H1 (cell line): ENCODE measurements around the gene KTI12. TPM values are rescaled to one million over a fixed set of nuclear protein-coding genes. Genes with fewer than 3 reads are reported as not detected.

Experiments
- CTCF ChIA-PET: fragments of 300-600 bp; sonication (Branson Sonifier 250); formaldehyde crosslinking; loops from one replicate; lab custom pipeline; 2021; ENCODE audit not compliant: partially characterized antibody; lab: Charles Lee
- POLR2A ChIA-PET: fragments of 300-600 bp; sonication (Branson Sonifier 250); formaldehyde crosslinking; loops from one replicate; lab custom pipeline; 2021; ENCODE audit warnings: inconsistent platforms; ENCODE audit not compliant: partially characterized antibody; lab: Charles Lee
- DNase-seq, 2 experiments: peaks; one replicate each; pipeline versions ENCODE4 v3.0.0 to v3.0.0-alpha.2; 2010 to 2022; ENCODE audit warnings: low spot score in 2 of 2, low read depth in 1 of 2, mixed read lengths in 1 of 2
- FAIRE-seq: peaks from 2 replicates; lab custom pipeline; 2011; peaks lifted over from hg19 to GRCh38; lab: Jason Lieb, UNC
- H2AFZ ChIP-seq: 2 replicates; pipeline ENCODE4 v1.8.1; 2012; ENCODE audit warnings: low read length, inconsistent platforms
- H2AK5ac ChIP-seq: 2 replicates; pipeline ENCODE4 v1.6.1; 2013; ENCODE audit warnings: low read depth, low read length
- H2BK120ac ChIP-seq: replicated peaks from 2 replicates; pipeline ENCODE3; 2013; ENCODE audit warnings: low read depth, low read length, inconsistent platforms
- H2BK12ac ChIP-seq: 2 replicates; pipeline ENCODE4 v1.6.1; 2013; ENCODE audit warnings: low read depth, low read length
- H2BK15ac ChIP-seq: 2 replicates; pipeline ENCODE4 v1.6.1; 2013; ENCODE audit warnings: low read length
- H2BK20ac ChIP-seq: 2 replicates; pipeline ENCODE4 v1.6.1; 2013; ENCODE audit warnings: low read length
- H2BK5ac ChIP-seq: 2 replicates; pipeline ENCODE4 v1.6.1; 2013; ENCODE audit warnings: low read depth, low read length
- H3K14ac ChIP-seq: 2 replicates; pipeline ENCODE4 v1.6.1; 2013; ENCODE audit warnings: inconsistent platforms; ENCODE audit not compliant: insufficient read length
- H3K18ac ChIP-seq: 2 replicates; pipeline ENCODE4 v1.6.1; 2013; ENCODE audit warnings: low read length; ENCODE audit errors: extremely low read depth
- H3K23ac ChIP-seq: 2 replicates; pipeline ENCODE4 v1.6.1; 2013; ENCODE audit warnings: inconsistent platforms; ENCODE audit not compliant: insufficient read length
- H3K23me2 ChIP-seq: 2 replicates; pipeline ENCODE4 v1.6.1; 2013; ENCODE audit warnings: low read depth, low read length
- H3K27ac ChIP-seq: 2 replicates; pipeline ENCODE4 v1.6.1; 2011; ENCODE audit warnings: low read depth, low read length, inconsistent platforms
- H3K27me3 ChIP-seq, 4 experiments: replicated peaks in 1 of 4; 1 replicate in 1 of 4; 2 replicates in 3 of 4; pipeline versions ENCODE4 v1.6.1 to v1.8.1; 2011 to 2013; ENCODE audit warnings: low read length in 3 of 4, mild to moderate bottlenecking in 3 of 4, inconsistent platforms in 2 of 4, mixed read lengths in 2 of 4, moderate library complexity in 1 of 4; ENCODE audit not compliant: control insufficient read depth in 3 of 4, insufficient read depth in 3 of 4; ENCODE audit errors: extremely low read depth in 1 of 4
- H3K36me3 ChIP-seq, 4 experiments: 2 replicates each; pipeline versions ENCODE4 v1.6.1 to v1.8.1; 2011 to 2013; ENCODE audit warnings: mild to moderate bottlenecking in 4 of 4, low read length in 3 of 4, moderate library complexity in 2 of 4, control low read depth in 1 of 4, inconsistent platforms in 1 of 4; ENCODE audit not compliant: insufficient read depth in 4 of 4, control insufficient read depth in 2 of 4
- H3K4ac ChIP-seq: replicated peaks from 2 replicates; pipeline ENCODE3; 2013; ENCODE audit warnings: low read length, low read depth, mixed read lengths, inconsistent platforms; ENCODE audit not compliant: insufficient read length
- H3K4me1 ChIP-seq, 4 experiments: replicated peaks in 1 of 4; 1 replicate in 1 of 4; 2 replicates in 3 of 4; pipeline versions ENCODE4 v1.6.1 to v1.8.1; 2011 to 2013; ENCODE audit warnings: low read length in 3 of 4, inconsistent platforms in 2 of 4, mixed read lengths in 1 of 4; ENCODE audit not compliant: insufficient read depth in 4 of 4, control insufficient read depth in 3 of 4
- H3K4me2 ChIP-seq, 2 experiments: 2 replicates each; pipeline versions ENCODE4 v1.6.1 to v1.8.1; 2011 to 2013; ENCODE audit warnings: low read depth in 2 of 2, low read length in 2 of 2, control low read depth in 1 of 2, inconsistent platforms in 1 of 2, mild to moderate bottlenecking in 1 of 2; ENCODE audit not compliant: insufficient read depth in 1 of 2
- H3K4me3 ChIP-seq, 4 experiments: fragments of 200-600, 300-600 bp in 1 of 4; sonication (generic), shearing (Covaris generic), sonication (Bioruptor Twin) in 1 of 4; 2 replicates each; pipeline versions ENCODE4 v1.5.1 to v1.8.1; 2011 to 2016; ENCODE audit warnings: low read length in 4 of 4, low read depth in 3 of 4, control low read depth in 2 of 4, inconsistent platforms in 2 of 4, mild to moderate bottlenecking in 2 of 4, mixed read lengths in 1 of 4, moderate library complexity in 1 of 4; ENCODE audit not compliant: insufficient read depth in 2 of 4; ENCODE audit errors: extremely low read depth in 1 of 4
- H3K56ac ChIP-seq: replicated peaks from 2 replicates; pipeline ENCODE3; 2013; ENCODE audit warnings: low read depth, mild to moderate bottlenecking, mixed read lengths, low read length, inconsistent platforms; ENCODE audit not compliant: insufficient read length
- H3K79me1 ChIP-seq: 2 replicates; pipeline ENCODE4 v1.6.1; 2013; ENCODE audit warnings: low read depth, low read length, control low read depth
- H3K79me2 ChIP-seq, 2 experiments: 2 replicates each; pipeline versions ENCODE4 v1.6.1 to v1.8.1; 2012 to 2013; ENCODE audit warnings: low read length in 2 of 2, mild to moderate bottlenecking in 2 of 2, inconsistent platforms in 1 of 2; ENCODE audit not compliant: insufficient read depth in 2 of 2, control insufficient read depth in 1 of 2
- H3K9ac ChIP-seq, 4 experiments: replicated peaks in 1 of 4; 1 replicate in 1 of 4; 2 replicates in 3 of 4; pipeline versions ENCODE4 v1.6.1 to v1.8.1; 2011 to 2013; ENCODE audit warnings: low read depth in 3 of 4, low read length in 3 of 4, control low read depth in 2 of 4, mild to moderate bottlenecking in 2 of 4, moderate library complexity in 2 of 4, inconsistent platforms in 1 of 4; ENCODE audit errors: extremely low read depth in 1 of 4
- H3K9me3 ChIP-seq, 2 experiments: 2 replicates each; pipeline versions ENCODE4 v1.6.1 to v1.8.1; 2012 to 2013; ENCODE audit warnings: mild to moderate bottlenecking in 2 of 2, moderate library complexity in 2 of 2, control low read depth in 1 of 2, inconsistent platforms in 1 of 2, low read depth in 1 of 2, low read length in 1 of 2, mixed read lengths in 1 of 2; ENCODE audit not compliant: insufficient read depth in 2 of 2
- H4K20me1 ChIP-seq, 2 experiments: replicated peaks in 1 of 2; 2 replicates each; pipeline versions ENCODE3 to v1.8.1; 2011 to 2013; ENCODE audit warnings: inconsistent platforms in 2 of 2, low read length in 2 of 2, mild to moderate bottlenecking in 1 of 2; ENCODE audit not compliant: insufficient read depth in 2 of 2, control insufficient read depth in 1 of 2
- H4K5ac ChIP-seq: 2 replicates; pipeline ENCODE4 v1.6.1; 2013; ENCODE audit warnings: low read length, low read depth, mixed read lengths, inconsistent platforms; ENCODE audit not compliant: insufficient read length
- H4K8ac ChIP-seq: 2 replicates; pipeline ENCODE4 v1.8.0; 2013; ENCODE audit warnings: mild to moderate bottlenecking, moderate library complexity, low read length, inconsistent platforms; ENCODE audit not compliant: insufficient read depth; ENCODE audit errors: extremely low read depth
- H4K91ac ChIP-seq: replicated peaks from 2 replicates; pipeline ENCODE3; 2013; ENCODE audit warnings: low read length, mixed read lengths, inconsistent platforms; ENCODE audit not compliant: insufficient read length
- CBX8 ChIP-seq: fragments of 300-800, 300-1000 bp; sonication (generic); IDR thresholded peaks from 2 replicates; pipeline ENCODE4 v1.7.1; 2016; ENCODE audit warnings: low read depth, low read length, borderline replicate concordance
- CHD2 ChIP-seq: IDR thresholded peaks from 2 replicates; pipeline ENCODE4 v1.6.1; 2012; ENCODE audit warnings: low read length, improper control_type of control experiment
- GTF2F1 ChIP-seq: IDR thresholded peaks from 2 replicates; pipeline ENCODE4 v1.6.1; 2012; ENCODE audit warnings: low read depth, low read length, improper control_type of control experiment, borderline replicate concordance
- NRF1 ChIP-seq: IDR thresholded peaks from 2 replicates; pipeline ENCODE4 v1.6.1; 2011; ENCODE audit warnings: mild to moderate bottlenecking, low read depth, low read length, improper control_type of control experiment
- RNF2 ChIP-seq: fragments of 200-900, 300-1000 bp; sonication (generic); IDR thresholded peaks from 2 replicates; pipeline ENCODE4 v1.7.1; 2016; ENCODE audit warnings: borderline replicate concordance, low read depth, mild to moderate bottlenecking, antibody characterized with exemption, low read length; ENCODE audit not compliant: poor library complexity, severe bottlenecking; ENCODE audit errors: missing control alignments
- SUZ12 ChIP-seq: fragments of 200-600 bp; sonication (generic); IDR thresholded peaks from 2 replicates; pipeline ENCODE4 v1.6.1; 2012; ENCODE audit warnings: mild to moderate bottlenecking, inconsistent platforms, low read length, moderate library complexity, mixed read lengths
- TAF1 ChIP-seq: IDR thresholded peaks from 2 replicates; pipeline ENCODE4 v1.6.1; 2011; ENCODE audit warnings: mild to moderate bottlenecking, low read depth, low read length
- TBP ChIP-seq: IDR thresholded peaks from 2 replicates; pipeline ENCODE4 v1.6.1; 2011; ENCODE audit warnings: low read depth, low read length, improper control_type of control experiment
- WGBS, 2 experiments: shearing (Covaris generic) in 1 of 2; methylation state at CpG; one replicate each; pipeline versions ENCODE4 v1.1.6 to v1.1.7; 2013 to 2015; ENCODE audit warnings: low lambda C conversion rate in 2 of 2, mixed read lengths in 2 of 2, inconsistent platforms in 1 of 2, low coverage in 1 of 2, missing lambda C conversion rate in 1 of 2; ENCODE audit not compliant: insufficient replicate concordance in 2 of 2, insufficient coverage in 1 of 2, insufficient read length in 1 of 2; ENCODE audit errors: extremely low coverage in 1 of 2, missing lambda C conversion rate in 1 of 2; 5-methylcytosine and 5-hydroxymethylcytosine counted together
- polyA plus RNA-seq, 7 experiments: library from polyadenylated mRNA; depleted of rRNA in 3 of 7; stranded (reverse) in 5 of 7; unstranded in 2 of 7; fragments of >200 nt in 5 of 7; fragments of 200-250 nt in 2 of 7; gene quantifications; 1 replicate in 5 of 7; 2 replicates in 1 of 7; 4 replicates in 1 of 7; pipeline versions ENCODE4 v1.2.1 to v1.2.3, GENCODE V29; 2011 to 2013; ENCODE audit warnings: missing spikeins in 2 of 7, mixed read lengths in 2 of 7
- total RNA-seq: library from RNA; stranded (reverse); fragmentation: NEBNext Ultra II Directional; extraction: Animal tissue kit (Norgen Biotek cat#: 25700); gene quantifications from 2 replicates; pipeline ENCODE4 v1.2.1, GENCODE V29; 2021

KTI12 gene
- total and polyA plus RNA-seq, 2 of the 8 experiments (the other 6 are each of a cell fraction or from before 2014, with no cell fraction given): 7.5 to 16.2 TPM

DNA sequence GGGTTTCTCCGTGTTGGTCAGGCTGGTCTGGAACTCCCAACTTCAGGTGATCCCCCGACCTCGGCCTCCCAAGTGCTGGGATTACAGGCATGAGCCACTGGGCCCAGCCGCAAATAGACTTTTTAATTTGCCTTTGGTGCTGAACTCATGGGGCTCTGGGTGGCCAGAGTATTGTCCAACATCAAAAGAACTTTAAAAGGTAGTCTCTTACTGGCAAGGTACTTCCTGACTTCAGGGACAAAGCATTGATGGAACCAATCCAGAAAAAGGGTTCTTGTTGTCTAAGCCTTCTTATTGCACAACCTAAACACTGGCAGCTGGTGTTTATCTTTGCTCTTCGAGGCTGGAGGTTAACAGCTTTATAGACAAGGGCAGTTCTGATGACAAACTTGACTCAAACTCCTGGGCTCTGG is 3.8 kb upstream of the KTI12 start:
- Histone ChIP-seq H3K4ac (no peak overlapping the region), H2AK5ac (no peak overlapping the region), H3K14ac (no peak overlapping the region), H3K56ac (no peak overlapping the region), H2BK15ac (no peak overlapping the region), H3K27ac (no peak overlapping the region), H3K4me3 (no peak overlapping the region), H3K79me1 (0 out of 2 replicates have a peak, but pooled peaks cover 3% of the 10 kb centered on the region), H4K8ac (no peak overlapping the region), H2BK12ac (no peak overlapping the region), H4K5ac (no peak overlapping the region), H3K18ac (no peak overlapping the region), H4K91ac (no peak overlapping the region), H2BK20ac (no peak overlapping the region), H3K23me2 (peaks cover 3% of the 10 kb centered on the region; the same call in 1 of the 2 replicates), H2AFZ (no peak overlapping the region), H4K20me1 (peaks cover 0 to under 1% of the 10 kb centered on the region in 2 experiments), H3K36me3 (peaks cover 2 to 42% (median 16%) of the 10 kb centered on the region in 4 experiments; a peak in 7 of 8 replicates), H3K4me2 (no peak overlapping the region), H3K9ac (no peak overlapping the region), H3K9me3 (no peaks in the 10 kb centered on the region), H2BK120ac (no peak overlapping the region), H3K27me3 (no peaks in the 10 kb centered on the region), H3K79me2 (peaks cover 1 to 9% of the 10 kb centered on the region in 2 experiments; a peak in 3 of 4 replicates), H3K4me1 (peaks cover 0 to 4% (median under 1%) of the 10 kb centered on the region in 4 experiments; a peak in 2 of 7 replicates), H3K23ac (no peak overlapping the region), H2BK5ac (no peak overlapping the region)
- ChIA-PET POLR2A (interaction anchor here (0.6 to 3.0 kb wide), 3 partner anchors 10 to 384 kb away, joined by 4 to 10 read pairs (median 4); partner anchors contain the start of gene TXNDC12), CTCF (no interaction called here)
- FAIRE-seq: no peak
- WGBS, 2 experiments: 94% methylated on average over 5 of the region's 5 CpGs; no CpG with 5 or more reads in 1 of the 2 experiments
- no peak for DNase-seq
- TF ChIP-seq GTF2F1 (no peak), SUZ12 (no peak), TBP (no peak), TAF1 (no peak), NRF1 (no peak), CHD2 (no peak), RNF2 (no peak), CBX8 (no peak)
